Measurements from ENCODE around the gene GRB10. TPM values are rescaled to one million over a fixed set of nuclear protein-coding genes. Genes with fewer than 3 reads are reported as not detected.

GRB10 gene
- total and polyA plus RNA-seq, 2 of the 8 experiments (the other 6 are each of a cell fraction or from before 2014, with no cell fraction given): 35.7 to 97.0 TPM

DNA sequence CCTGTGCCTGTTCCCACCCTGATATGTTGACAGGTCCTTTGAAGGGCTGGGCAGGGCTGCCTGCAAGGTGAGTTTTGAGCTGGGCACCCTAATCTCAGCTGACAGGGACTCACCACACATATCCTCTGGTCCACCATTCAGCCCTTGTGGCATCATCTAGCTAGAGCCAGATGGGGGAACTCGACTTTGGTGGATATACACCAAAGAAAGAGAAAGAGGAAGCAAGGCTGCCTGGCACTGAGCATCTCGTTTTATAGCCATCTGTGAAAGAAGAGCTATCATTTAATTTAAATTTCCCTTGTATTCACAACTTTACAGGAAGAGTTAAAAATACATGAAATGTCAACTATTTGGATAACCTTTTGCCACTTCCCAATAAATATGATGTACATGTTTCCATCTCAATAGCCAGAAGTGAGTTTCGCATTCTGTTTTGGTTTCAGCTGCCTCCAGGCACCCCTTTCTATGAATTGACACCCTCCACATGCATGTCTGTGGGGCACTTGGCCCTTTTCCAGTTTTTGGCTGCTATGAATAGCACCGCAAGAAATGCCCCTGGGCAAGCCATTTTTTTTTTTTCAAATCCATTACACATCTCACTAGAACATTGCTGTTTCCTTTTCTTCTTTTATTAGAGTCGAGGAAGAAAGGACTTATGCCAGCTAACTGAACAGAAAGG, 22.9 kb upstream of the GRB10 start (continued):
- TF ChIP-seq TEAD4 (IDR thresholded peaks at IDR 0.05; ENCODE audit: low read depth, low read length): no peak
- no peak for TF ChIP-seq EZH2 (IDR thresholded peaks at IDR 0.05; ENCODE audit: low read depth, low read length, severe bottlenecking)
- TF ChIP-seq, protein P1, sequence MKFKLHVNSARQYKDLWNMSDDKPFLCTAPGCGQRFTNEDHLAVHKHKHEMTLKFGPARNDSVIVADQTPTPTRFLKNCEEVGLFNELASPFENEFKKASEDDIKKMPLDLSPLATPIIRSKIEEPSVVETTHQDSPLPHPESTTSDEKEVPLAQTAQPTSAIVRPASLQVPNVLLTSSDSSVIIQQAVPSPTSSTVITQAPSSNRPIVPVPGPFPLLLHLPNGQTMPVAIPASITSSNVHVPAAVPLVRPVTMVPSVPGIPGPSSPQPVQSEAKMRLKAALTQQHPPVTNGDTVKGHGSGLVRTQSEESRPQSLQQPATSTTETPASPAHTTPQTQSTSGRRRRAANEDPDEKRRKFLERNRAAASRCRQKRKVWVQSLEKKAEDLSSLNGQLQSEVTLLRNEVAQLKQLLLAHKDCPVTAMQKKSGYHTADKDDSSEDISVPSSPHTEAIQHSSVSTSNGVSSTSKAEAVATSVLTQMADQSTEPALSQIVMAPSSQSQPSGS (IDR thresholded peaks at IDR 0.05; ENCODE audit: low read length): no peak
- no peak for TF ChIP-seq CBX8 (IDR thresholded peaks at IDR 0.05; ENCODE audit: borderline replicate concordance, low read depth, low read length)
- TF ChIP-seq, protein P2, sequence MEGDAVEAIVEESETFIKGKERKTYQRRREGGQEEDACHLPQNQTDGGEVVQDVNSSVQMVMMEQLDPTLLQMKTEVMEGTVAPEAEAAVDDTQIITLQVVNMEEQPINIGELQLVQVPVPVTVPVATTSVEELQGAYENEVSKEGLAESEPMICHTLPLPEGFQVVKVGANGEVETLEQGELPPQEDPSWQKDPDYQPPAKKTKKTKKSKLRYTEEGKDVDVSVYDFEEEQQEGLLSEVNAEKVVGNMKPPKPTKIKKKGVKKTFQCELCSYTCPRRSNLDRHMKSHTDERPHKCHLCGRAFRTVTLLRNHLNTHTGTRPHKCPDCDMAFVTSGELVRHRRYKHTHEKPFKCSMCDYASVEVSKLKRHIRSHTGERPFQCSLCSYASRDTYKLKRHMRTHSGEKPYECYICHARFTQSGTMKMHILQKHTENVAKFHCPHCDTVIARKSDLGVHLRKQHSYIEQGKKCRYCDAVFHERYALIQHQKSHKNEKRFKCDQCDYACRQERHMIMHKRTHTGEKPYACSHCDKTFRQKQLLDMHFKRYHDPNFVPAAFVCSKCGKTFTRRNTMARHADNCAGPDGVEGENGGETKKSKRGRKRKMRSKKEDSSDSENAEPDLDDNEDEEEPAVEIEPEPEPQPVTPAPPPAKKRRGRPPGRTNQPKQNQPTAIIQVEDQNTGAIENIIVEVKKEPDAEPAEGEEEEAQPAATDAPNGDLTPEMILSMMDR (IDR thresholded peaks at IDR 0.05; ENCODE audit: control extremely low read depth in 1 of 3, insufficient read depth in 1 of 3, low read depth in 1 of 3, low read length in 3 of 3): no peak
- TF ChIP-seq ASH2L (IDR thresholded peaks at IDR 0.05; ENCODE audit: low read length): no peak
- TF ChIP-seq NANOG (IDR thresholded peaks at IDR 0.05; ENCODE audit: insufficient read depth, low read depth, low read length, poor library complexity, severe bottlenecking): no peak

Measured in H1 (cell line).